GM19397 (cell line): ENCODE measurements around the gene COL1A2.

Source experiments
- ATAC-seq: cut with Tn5 transposase; IDR thresholded peaks from one replicate; pipeline ENCODE4 v1.9.1; 2021; ENCODE audit warnings: mild to moderate bottlenecking, moderate library complexity; ENCODE audit not compliant: unreplicated experiment

Gene COL1A2

GRCh38 chr7:94476251-94476840 is 81.7 kb downstream of the COL1A2 start:
- no peak for ATAC-seq

- no peak for ATAC-seq
Measured at GRCh38 chr7:94477878-94478277, 83.2 kb downstream of the COL1A2 start.

DNA sequence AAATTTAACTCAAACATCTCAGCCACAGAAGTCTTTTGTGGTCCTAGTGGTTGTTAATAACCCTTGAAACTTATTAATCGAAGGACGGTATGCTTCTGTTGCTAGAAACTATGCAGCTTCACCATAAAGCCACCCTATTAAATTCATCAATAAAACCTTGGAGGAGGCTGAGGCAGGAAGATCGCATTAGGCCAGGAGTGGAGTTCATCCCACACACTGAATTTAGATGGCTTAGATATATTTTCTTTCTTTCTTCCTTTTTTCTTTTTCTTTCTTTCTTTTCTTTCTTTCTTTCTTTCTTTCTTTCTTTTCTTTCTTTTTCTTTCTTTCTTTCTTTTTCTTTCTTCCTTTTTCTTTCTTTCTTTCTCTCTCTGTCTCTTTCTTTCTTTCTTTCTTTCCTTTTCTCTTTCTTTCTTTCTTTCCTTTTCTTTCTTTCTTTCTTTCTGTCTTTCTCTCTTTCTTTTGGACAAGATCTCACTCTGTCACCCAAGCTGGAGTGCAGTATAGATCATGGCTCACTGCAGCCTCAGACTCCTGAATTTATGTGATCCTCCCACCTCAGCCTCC is 84.0 kb downstream of the COL1A2 start:
- ATAC-seq: no peak
